Activated CD4-positive, alpha-beta T cell treated with anti-CD3 and anti-CD28 coated beads for 48 hours (primary cell): ENCODE measurements around the gene FADS2.

Experiments used
- DNase-seq: peaks from one replicate; pipeline ENCODE4 v3.0.0-alpha.2; 2020

Gene FADS2

GRCh38 chr11:61827571-61828378 lies at the start of gene FADS2:
Gene FADS2, plus strand, starts transcription at chr11:61828300. Its CDS starts 91 bp downstream, at chr11:61828391.
- DNase-seq: peak; percentile 86

- DNase-seq: no peak
Measured at GRCh38 chr11:61778357-61778886, 49.7 kb upstream of the FADS2 start.

- DNase-seq: no peak
Measured at GRCh38 chr11:61778920-61779650, 49.0 kb upstream of the FADS2 start.

- no peak for DNase-seq
Measured at GRCh38 chr11:61779666-61780525, 48.2 kb upstream of the FADS2 start.

GRCh38 chr11:61780581-61781162 lies 47.4 kb upstream of the FADS2 start:
- no peak for DNase-seq

- no peak for DNase-seq
Measured at GRCh38 chr11:61781585-61781984, 46.5 kb upstream of the FADS2 start.

- DNase-seq: no peak
Measured at GRCh38 chr11:61782299-61782698, 45.8 kb upstream of the FADS2 start.

- no peak for DNase-seq
Measured at GRCh38 chr11:61782841-61783240, 45.3 kb upstream of the FADS2 start.

- no peak for DNase-seq
Measured at GRCh38 chr11:61783717-61784505, 44.2 kb upstream of the FADS2 start.

- no peak for DNase-seq
Measured at GRCh38 chr11:61784506-61784805, 43.6 kb upstream of the FADS2 start.

GRCh38 chr11:61785837-61786402 lies 42.2 kb upstream of the FADS2 start:
- DNase-seq: no peak

- peak; percentile 21 for DNase-seq
Measured at GRCh38 chr11:61787928-61788491, 40.1 kb upstream of the FADS2 start.

- DNase-seq: peak; percentile 72
Measured at GRCh38 chr11:61791737-61792309, 36.3 kb upstream of the FADS2 start.

- peak; percentile 92 for DNase-seq
Measured at GRCh38 chr11:61792310-61793082, 35.6 kb upstream of the FADS2 start, which contains the start of the genes FEN1 and TMEM258. Gene FEN1, plus strand, starts transcription at chr11:61792911. Its CDS starts 2,451 bp downstream, at chr11:61795362. Gene TMEM258, minus strand, starts transcription at chr11:61792599. Its CDS starts 41 bp downstream, at chr11:61792558.

GRCh38 chr11:61793083-61793828 lies 34.8 kb upstream of the FADS2 start:
- peak; percentile 30 for DNase-seq

- no peak for DNase-seq
Measured at GRCh38 chr11:61793829-61794204, 34.3 kb upstream of the FADS2 start.

GRCh38 chr11:61794579-61794978 lies 33.5 kb upstream of the FADS2 start:
- DNase-seq: no peak

GRCh38 chr11:61795459-61795858 lies 32.6 kb upstream of the FADS2 start:
- DNase-seq: no peak
